Naive B cell (primary cell): ENCODE results near the gene FOXP4. TPM values are rescaled to one million over a fixed set of nuclear protein-coding genes. Genes with fewer than 3 reads are reported as not detected.

Source experiments
- ATAC-seq, 2 donors: fragments of 150-1000 bp; cut with Tn5 transposase; 2 replicates each; pipeline ENCODE4 v1.10.0; 2021; ENCODE audit warnings: low read depth in 2 of 2, mild to moderate bottlenecking in 2 of 2, moderate library complexity in 2 of 2
- DNase-seq: peaks from one replicate; pipeline ENCODE4 v3.0.0; 2022
- H3K27ac Mint-ChIP-seq, 6 donors: one replicate each; pipeline ENCODE4 v1.8.0; 2020 to 2022; ENCODE audit warnings: mild to moderate bottlenecking in 6 of 6, mixed read lengths in 6 of 6, moderate library complexity in 5 of 6, inconsistent platforms in 2 of 6
- H3K27me3 Mint-ChIP-seq, 3 donors: one replicate each; pipeline ENCODE4 v1.8.0; 2021 to 2022; ENCODE audit warnings: mixed read lengths in 3 of 3, mild to moderate bottlenecking in 1 of 3
- H3K36me3 Mint-ChIP-seq, 2 donors: one replicate each; pipeline ENCODE4 v1.8.0; 2020 to 2022; ENCODE audit warnings: mixed read lengths in 2 of 2, inconsistent platforms in 1 of 2, mild to moderate bottlenecking in 1 of 2
- H3K4me1 Mint-ChIP-seq, 3 donors: one replicate each; pipeline ENCODE4 v1.8.0; 2020 to 2022; ENCODE audit warnings: mixed read lengths in 3 of 3, inconsistent platforms in 1 of 3, mild to moderate bottlenecking in 1 of 3, moderate library complexity in 1 of 3
- H3K4me3 Mint-ChIP-seq, 8 donors: one replicate each; pipeline ENCODE4 v1.8.0; 2020 to 2022; ENCODE audit warnings: mild to moderate bottlenecking in 8 of 8, mixed read lengths in 8 of 8, moderate library complexity in 8 of 8, inconsistent platforms in 2 of 8
- H3K9me3 Mint-ChIP-seq, 7 donors: one replicate each; pipeline ENCODE4 v1.8.0; 2020 to 2022; ENCODE audit warnings: mixed read lengths in 7 of 7, mild to moderate bottlenecking in 5 of 7, inconsistent platforms in 2 of 7, moderate library complexity in 1 of 7
- polyA plus RNA-seq, 6 donors: library from polyadenylated mRNA; unstranded; fragments of 300-500 nt; fragmentation: Illumina TruSeq; gene quantifications; one replicate each; pipeline ENCODE4 v1.2.3, GENCODE V29; 2021; ENCODE audit warnings: low read depth in 6 of 6

The FOXP4 gene
- polyA plus RNA-seq, 6 donors from 2014 or later = 0.55 to 4.7 (median 2.2) TPM

DNA sequence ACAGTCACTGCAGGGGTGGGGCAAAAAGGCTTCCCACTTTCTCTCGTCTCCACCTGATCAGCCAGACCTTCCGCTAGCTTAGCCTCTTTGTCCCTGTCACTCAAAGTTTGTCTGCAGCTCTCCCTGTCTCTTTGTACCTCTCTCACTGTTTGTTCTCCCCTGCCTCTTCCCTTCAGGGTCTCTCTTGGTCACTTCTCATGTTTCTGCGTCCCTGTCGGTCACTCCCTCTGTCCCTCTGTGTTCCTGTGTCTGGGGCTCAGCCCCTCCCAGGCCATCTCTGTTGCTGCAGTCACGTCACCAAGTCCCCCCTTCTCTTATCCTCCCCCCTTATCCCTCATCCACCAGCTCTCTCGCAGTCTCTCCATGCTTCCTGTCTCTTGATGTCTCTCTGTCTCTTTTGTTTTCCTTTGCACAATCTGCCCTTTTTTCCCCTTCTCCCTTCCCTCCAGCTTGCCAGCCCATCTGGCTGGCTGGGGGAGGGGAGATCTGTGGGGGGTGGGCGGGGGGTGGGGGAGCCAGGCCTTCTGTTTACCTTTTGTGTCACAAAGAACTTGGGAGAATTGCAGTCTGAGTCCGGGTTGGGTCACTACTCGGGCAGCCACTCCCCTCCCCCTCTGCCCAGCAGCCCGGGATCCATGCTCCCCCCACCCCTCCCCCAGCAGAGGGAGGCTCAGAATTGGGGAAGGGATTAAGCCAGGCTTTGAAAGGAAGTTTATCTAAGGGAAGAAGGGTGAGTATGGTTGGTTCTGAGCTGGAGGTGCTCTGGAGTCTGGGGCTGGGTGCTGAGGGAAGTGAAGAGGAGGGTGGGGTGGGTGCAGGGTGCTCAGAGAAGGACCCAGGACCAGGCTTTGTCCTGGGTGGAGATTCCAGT is 32.3 kb downstream of the FOXP4 start:
- peaks cover 33 to 47% (median 36%) of the 10 kb centered on the region in 3 donors for H3K4me1 Mint-ChIP-seq
- no peak for ATAC-seq
- no peaks in the 10 kb centered on the region for H3K9me3 Mint-ChIP-seq
- no peak overlapping the region for H3K4me3 Mint-ChIP-seq
- no peak for DNase-seq
- H3K27ac Mint-ChIP-seq = peak overlapping the region; percentile 42 to 79 (median 59)
- no peaks in the 10 kb centered on the region for H3K27me3 Mint-ChIP-seq
- H3K36me3 Mint-ChIP-seq = peaks cover 0 to 8% of the 10 kb centered on the region in 2 donors

DNA sequence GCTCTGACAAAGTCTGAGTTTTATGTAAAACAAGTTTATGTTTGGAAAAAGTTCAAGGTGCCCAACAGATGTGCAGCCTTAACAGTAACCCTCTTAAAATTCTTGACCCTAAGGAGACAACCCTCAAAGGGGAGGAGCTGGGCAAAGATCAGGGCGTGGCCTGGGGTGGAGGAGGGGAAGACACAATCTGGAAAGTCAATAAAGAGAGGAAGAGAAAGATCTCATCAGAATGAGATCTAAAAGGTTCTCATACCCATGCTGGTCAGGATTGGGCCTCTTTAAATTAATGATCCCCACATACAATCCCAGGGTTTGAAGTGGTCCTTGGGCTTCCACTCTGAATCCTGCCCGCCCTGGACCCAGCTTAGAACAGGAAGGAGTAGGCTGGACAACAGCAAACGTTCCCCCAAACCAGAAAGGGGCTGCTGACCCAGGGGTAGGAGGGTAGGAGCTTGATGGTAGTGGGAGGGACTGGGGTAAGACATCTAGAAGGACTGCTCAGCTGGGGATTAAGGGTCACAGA is 33.0 kb downstream of the FOXP4 start:
- H3K4me1 Mint-ChIP-seq = peaks cover 26 to 42% (median 30%) of the 10 kb centered on the region in 3 donors
- no peaks in the 10 kb centered on the region for H3K9me3 Mint-ChIP-seq
- DNase-seq = no peak
- ATAC-seq = no peak
- no peaks in the 10 kb centered on the region for H3K27me3 Mint-ChIP-seq
- peaks cover 0 to 8% of the 10 kb centered on the region in 2 donors for H3K36me3 Mint-ChIP-seq
- no peak overlapping the region for H3K4me3 Mint-ChIP-seq
- H3K27ac Mint-ChIP-seq = peak overlapping the region in 3 of 6 donors; percentile 34 to 64 (median 54)

DNA sequence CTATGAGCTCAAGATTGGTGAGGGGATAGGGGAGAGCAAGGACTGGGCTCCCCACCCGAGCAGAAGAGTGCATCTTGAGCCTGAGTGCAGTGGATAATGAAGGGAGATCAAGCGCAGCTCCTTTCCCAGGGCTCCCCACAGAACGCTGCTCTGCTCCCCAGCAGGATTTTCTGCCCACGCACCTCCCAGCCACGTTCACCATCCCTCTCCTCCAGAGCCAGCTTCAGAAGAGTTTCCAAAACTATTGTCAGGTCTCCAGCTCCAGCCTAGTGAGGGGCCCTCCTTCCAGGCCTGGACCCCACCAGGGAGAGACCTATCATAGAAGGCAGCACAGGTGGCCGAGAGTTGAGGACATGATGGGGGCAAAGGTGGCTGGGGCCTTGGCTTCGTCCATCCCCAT is 34.5 kb downstream of the FOXP4 start:
- ATAC-seq (no peak), DNase-seq (no peak)
- H3K27me3 Mint-ChIP-seq = no peaks in the 10 kb centered on the region
- H3K27ac Mint-ChIP-seq = peak overlapping the region in 1 of 6 donors; percentile 62
- H3K4me1 Mint-ChIP-seq = peaks cover 18 to 32% (median 27%) of the 10 kb centered on the region in 3 donors
- H3K4me3 Mint-ChIP-seq = no peak overlapping the region
- peaks cover 0 to 8% of the 10 kb centered on the region in 2 donors for H3K36me3 Mint-ChIP-seq
- peaks cover 0 to 1% (median 0%) of the 10 kb centered on the region in 7 donors for H3K9me3 Mint-ChIP-seq

DNA sequence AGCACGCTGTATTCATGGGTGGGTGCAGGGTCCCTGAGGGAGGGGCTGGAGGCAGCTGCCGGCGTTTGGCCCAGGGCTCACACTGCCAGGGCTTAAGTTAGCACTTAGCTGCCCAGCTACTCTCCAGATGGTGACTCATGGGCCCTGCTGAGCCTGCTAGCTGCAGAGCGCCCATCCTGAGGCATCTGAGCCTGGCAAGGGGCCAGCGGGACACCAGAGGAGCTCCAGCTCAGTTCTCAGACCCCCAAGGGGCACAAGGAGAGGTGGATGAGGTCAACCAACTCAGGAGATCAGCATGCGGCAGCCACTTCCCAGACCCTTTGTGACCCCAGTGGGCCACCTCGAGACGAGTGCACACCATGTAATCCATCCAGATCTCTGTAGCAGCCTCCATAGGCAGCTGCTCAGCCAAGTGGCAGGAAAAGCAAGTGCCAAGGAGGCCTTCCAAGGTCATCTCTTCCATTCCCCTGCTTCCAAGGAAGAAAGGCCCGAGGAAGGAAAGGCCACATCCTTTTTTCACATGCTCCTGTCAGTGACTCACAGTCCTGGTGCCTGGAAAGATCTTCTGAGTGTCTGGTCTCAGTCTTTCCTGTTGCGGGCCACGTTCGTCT is 35.3 kb downstream of the FOXP4 start:
- peaks cover 0 to 2% (median 0%) of the 10 kb centered on the region in 7 donors for H3K9me3 Mint-ChIP-seq
- peaks cover 0 to 8% of the 10 kb centered on the region in 2 donors for H3K36me3 Mint-ChIP-seq
- DNase-seq (no peak), ATAC-seq (no peak)
- no peaks in the 10 kb centered on the region for H3K27me3 Mint-ChIP-seq
- peaks cover 16 to 40% (median 28%) of the 10 kb centered on the region in 3 donors for H3K4me1 Mint-ChIP-seq
- H3K4me3 Mint-ChIP-seq = no peak overlapping the region
- peak overlapping the region in 1 of 6 donors; percentile 19 for H3K27ac Mint-ChIP-seq

DNA sequence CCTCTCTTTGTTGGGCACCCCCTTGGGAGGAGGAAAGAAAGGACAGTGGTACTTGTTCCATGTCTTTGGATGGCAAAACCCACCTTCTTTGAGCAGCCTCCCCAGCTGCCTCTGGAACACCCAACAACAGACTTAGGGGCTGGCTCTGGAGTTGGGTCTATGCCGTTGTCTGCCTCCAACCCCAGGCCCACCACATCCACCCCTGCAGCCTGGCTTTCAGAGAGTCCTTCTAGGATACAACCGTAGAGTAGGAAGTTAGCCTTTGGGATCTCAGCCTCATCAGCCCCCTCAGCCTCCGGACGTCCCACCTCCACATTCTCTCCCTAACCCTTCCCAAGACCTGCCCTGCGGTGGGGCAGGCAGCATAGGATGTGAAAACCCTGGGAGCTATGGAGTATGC is 36.4 kb downstream of the FOXP4 start:
- H3K4me1 Mint-ChIP-seq = peaks cover 9 to 33% (median 23%) of the 10 kb centered on the region in 3 donors
- peak overlapping the region in 1 of 6 donors; percentile 44 for H3K27ac Mint-ChIP-seq
- DNase-seq = no peak
- H3K27me3 Mint-ChIP-seq = no peaks in the 10 kb centered on the region
- no peak overlapping the region for H3K4me3 Mint-ChIP-seq
- ATAC-seq = no peak
- peaks cover 0 to 2% (median 0%) of the 10 kb centered on the region in 7 donors for H3K9me3 Mint-ChIP-seq
- H3K36me3 Mint-ChIP-seq = peaks cover 0 to 8% of the 10 kb centered on the region in 2 donors

DNA sequence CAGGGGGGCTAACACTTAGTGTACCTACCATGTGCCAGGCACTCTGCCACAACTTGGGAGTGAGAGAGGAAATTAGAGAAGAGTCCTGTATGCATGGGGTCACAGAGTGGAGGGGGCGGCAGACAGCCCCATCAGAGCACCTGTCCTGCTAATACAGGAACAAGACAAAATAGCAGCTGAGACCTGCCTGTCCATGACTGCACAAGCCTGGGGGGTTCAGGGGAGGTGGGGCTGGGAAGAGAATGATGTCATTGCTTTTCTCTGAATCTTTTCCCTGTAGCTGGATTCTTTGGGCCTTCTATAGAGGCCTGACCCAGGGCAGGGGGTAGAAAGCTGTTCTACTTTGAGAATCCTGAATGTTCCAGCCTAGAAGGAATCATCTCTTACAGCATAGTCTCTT is 37.4 kb downstream of the FOXP4 start:
- Mint-ChIP-seq H3K27me3 (no peaks in the 10 kb centered on the region), H3K9me3 (peaks cover 0 to 2% (median 0%) of the 10 kb centered on the region in 7 donors), H3K36me3 (peaks cover 0 to under 1% of the 10 kb centered on the region in 2 donors), H3K4me1 (peaks cover 5 to 23% (median 13%) of the 10 kb centered on the region in 3 donors), H3K4me3 (peak overlapping the region in 1 of 8 donors; percentile 42), H3K27ac (peak overlapping the region in 1 of 6 donors; percentile 42)
- ATAC-seq (no peak), DNase-seq (no peak)

DNA sequence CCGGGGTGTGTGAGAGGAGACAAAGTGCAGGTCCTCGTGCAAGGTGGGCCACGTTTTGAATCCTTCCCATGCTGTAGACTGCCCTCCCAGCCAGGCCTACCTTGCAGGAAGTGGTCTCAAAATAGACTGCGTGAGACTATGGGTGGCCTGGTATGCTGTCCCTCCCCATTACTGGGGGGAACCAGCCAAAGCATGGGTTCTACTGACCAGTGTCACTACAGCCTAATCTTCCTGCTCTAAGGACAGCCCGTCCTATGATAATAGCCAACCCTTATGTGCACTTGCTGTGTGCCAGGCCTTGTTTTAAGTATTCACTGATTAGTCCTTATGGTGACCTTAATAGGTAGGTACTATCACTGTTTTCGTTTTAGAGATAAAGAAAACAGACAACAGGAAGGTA is 38.0 kb downstream of the FOXP4 start:
- Mint-ChIP-seq H3K9me3 (peaks cover 0 to 2% (median 0%) of the 10 kb centered on the region in 7 donors), H3K27me3 (no peaks in the 10 kb centered on the region), H3K36me3 (no peaks in the 10 kb centered on the region), H3K4me1 (peaks cover 5 to 18% (median 9%) of the 10 kb centered on the region in 3 donors), H3K4me3 (no peak overlapping the region), H3K27ac (no peak overlapping the region)
- DNase-seq (no peak), ATAC-seq (no peak)

DNA sequence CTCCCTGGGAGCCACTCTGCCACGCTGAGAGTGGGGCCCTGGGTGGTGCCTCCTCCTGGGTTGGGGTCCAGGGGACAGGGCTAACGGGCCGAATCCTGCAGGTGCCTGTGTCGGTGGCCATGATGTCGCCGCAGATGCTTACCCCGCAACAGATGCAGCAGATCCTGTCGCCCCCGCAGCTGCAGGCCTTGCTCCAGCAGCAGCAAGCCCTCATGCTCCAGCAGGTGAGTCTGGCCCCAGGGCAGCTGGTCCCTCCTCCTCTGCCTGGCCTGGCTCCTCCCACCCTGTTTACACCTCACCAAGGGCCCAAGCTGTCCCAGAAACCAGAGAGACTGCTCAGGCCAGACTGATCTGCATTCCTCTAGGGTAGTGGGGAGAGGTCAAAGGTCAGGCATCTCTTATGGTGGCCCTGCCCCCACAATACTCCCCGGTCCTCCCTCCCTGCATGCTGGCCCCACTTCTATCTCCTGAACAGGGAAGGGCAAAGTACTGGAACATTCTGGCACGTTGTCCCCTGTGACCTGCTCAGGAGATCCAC is 38.6 kb downstream of the FOXP4 start:
- DNase-seq (no peak), ATAC-seq (no peak)
- Mint-ChIP-seq H3K9me3 (peaks cover 0 to 2% (median 0%) of the 10 kb centered on the region in 7 donors), H3K4me3 (no peak overlapping the region), H3K27ac (no peak overlapping the region), H3K36me3 (no peaks in the 10 kb centered on the region), H3K4me1 (peaks cover 5 to 16% (median 9%) of the 10 kb centered on the region in 3 donors), H3K27me3 (no peaks in the 10 kb centered on the region)

DNA sequence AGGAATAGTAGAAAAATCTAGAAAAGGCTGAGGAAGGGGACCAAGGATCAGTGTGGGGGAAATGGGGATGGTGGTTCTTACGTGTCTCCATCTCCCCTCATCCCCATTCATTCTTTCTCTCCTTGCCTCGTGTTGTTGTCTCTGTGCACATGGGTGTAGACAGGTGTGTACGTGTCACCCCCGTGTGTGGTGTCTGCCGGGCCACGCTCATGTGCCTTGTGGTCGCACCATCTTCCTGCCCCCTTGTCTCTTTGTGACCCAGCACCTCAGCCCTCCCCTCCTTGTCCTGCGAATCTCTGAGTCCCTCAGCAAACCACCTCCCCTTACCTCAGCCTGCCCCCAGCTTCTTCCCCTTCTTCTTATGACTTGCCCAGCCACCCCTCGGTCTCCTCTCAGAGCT is 39.4 kb downstream of the FOXP4 start:
- no peaks in the 10 kb centered on the region for H3K27me3 Mint-ChIP-seq
- H3K9me3 Mint-ChIP-seq = peaks cover 0 to 2% (median 0%) of the 10 kb centered on the region in 7 donors
- peaks cover 0 to 7% of the 10 kb centered on the region in 2 donors for H3K36me3 Mint-ChIP-seq
- ATAC-seq (no peak), DNase-seq (no peak)
- H3K4me1 Mint-ChIP-seq = peaks cover 2 to 16% (median 9%) of the 10 kb centered on the region in 3 donors
- H3K4me3 Mint-ChIP-seq = no peak overlapping the region
- peak overlapping the region in 4 of 6 donors; percentile 31 to 76 (median 75) for H3K27ac Mint-ChIP-seq

DNA sequence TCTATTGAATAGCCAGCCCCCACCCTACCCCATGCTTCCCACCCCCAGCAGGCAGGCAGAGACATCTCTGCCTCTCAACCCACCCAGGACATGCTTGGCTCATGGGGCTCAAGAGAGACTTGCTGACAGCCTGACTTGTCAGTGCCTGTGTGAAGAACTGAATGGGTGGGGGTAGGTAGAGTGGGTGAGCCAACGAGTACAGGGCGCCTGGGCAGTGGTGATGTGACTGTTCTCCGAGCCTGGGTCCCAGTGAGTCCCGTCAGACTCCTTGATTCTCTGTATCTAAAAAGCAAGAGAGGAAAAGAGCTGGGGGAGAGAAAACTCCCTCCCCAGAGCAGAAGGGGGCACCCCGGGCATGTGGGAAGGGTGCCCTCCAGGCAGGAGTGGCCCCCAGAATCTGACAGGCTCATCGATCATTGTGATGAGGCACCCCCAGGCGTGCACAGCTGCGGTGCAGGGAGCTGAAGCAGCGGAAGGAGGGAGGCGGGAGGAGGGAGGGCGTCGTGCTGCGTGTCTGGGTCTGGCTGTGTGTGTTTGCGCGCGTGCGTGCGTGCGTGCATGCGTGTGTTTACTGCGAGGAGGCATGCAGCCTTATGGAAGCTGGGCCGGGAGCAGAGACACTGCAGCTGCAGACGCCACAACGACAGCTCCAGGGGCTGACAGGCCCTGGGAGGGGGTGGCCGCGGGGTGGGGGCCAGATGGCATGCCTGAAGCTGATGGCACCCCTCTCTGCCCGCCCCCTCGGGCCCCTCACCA is 40.2 kb downstream of the FOXP4 start:
- Mint-ChIP-seq H3K27me3 (no peaks in the 10 kb centered on the region), H3K27ac (peak overlapping the region in 1 of 6 donors; percentile 57), H3K4me3 (no peak overlapping the region), H3K36me3 (peaks cover 0 to 9% of the 10 kb centered on the region in 2 donors), H3K9me3 (peaks cover 0 to 2% (median 0%) of the 10 kb centered on the region in 7 donors), H3K4me1 (peaks cover 2 to 17% (median 9%) of the 10 kb centered on the region in 3 donors)
- ATAC-seq (no peak), DNase-seq (no peak)

DNA sequence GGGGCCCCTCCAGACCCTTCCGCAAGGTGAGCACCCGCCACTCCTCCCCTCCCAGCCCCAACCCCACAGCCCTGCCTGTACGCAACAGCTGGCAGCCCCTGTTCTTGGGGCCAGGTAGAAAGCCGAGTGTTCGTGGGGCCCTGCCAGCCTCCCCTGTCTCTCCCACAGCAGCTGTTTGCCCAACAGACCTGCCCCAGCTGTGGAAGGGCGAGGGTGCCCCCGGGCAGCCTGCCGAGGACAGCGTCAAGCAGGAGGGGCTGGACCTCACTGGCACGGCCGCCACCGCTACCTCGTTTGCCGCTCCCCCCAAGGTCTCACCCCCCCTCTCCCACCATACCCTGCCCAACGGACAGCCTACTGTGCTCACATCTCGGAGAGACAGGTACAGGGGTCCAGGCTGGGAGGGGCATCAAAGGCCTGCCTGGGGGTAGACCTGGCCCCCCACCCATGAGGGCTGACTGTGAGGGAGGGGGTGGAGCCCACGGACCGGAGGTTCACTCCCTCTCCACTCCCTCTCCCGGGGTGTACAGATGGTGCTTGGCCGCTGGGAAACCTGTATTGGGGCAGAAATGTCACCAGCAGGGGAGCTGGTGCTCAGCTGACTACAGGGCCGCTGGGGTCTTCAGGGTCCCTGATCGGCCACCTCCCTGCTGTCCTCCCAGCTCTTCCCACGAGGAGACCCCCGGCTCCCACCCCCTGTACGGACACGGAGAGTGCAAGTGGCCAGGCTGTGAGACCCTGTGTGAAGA is 41.1 kb downstream of the FOXP4 start:
- Mint-ChIP-seq H3K36me3 (peaks cover 0 to 9% of the 10 kb centered on the region in 2 donors), H3K4me1 (peaks cover 9 to 25% (median 9%) of the 10 kb centered on the region in 3 donors), H3K27me3 (no peaks in the 10 kb centered on the region), H3K27ac (peak overlapping the region in 1 of 6 donors; percentile 32), H3K9me3 (peaks cover 0 to 2% (median 0%) of the 10 kb centered on the region in 7 donors), H3K4me3 (no peak overlapping the region)
- ATAC-seq (no peak), DNase-seq (no peak)

DNA sequence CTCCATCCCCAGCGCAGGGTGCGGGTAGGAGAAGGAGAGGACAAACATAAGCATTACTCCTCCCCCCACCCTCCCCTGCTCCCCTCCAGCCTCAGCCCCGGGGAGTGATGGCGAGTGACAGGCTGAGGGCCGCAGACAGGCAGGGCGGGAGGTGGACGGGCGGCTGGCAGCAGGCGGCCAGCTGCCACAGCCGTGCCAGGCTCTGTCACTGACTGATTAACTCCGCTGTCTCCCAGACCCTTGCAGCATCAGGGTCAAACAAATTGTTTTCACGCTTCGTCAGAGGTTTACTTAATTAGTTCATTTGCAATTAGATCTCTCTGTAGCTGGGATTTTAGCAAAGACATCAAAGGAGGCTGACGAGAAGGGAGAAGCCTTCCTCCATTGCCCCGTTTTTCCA is 41.9 kb downstream of the FOXP4 start:
- H3K9me3 Mint-ChIP-seq = peaks cover 0 to 2% (median 0%) of the 10 kb centered on the region in 7 donors
- H3K36me3 Mint-ChIP-seq = peaks cover 0 to 9% of the 10 kb centered on the region in 2 donors
- H3K27me3 Mint-ChIP-seq = no peaks in the 10 kb centered on the region
- no peak for ATAC-seq
- DNase-seq = no peak
- peak overlapping the region in 1 of 6 donors; percentile 44 for H3K27ac Mint-ChIP-seq
- peaks cover 5 to 24% (median 9%) of the 10 kb centered on the region in 3 donors for H3K4me1 Mint-ChIP-seq
- peak overlapping the region in 1 of 8 donors; percentile 15 for H3K4me3 Mint-ChIP-seq
